GM12873 (cell line): ENCODE data around the gene HYLS1.

Experiments
- TF ChIP-seq, protein P1 (sequence below): IDR thresholded peaks from 2 replicates; pipeline ENCODE4 v1.5.1; 2012; ENCODE audit warnings: low read depth, mild to moderate bottlenecking, moderate library complexity, low read length, control low read depth; ENCODE audit not compliant: insufficient read depth; ENCODE audit errors: missing control alignments

Gene HYLS1

DNA sequence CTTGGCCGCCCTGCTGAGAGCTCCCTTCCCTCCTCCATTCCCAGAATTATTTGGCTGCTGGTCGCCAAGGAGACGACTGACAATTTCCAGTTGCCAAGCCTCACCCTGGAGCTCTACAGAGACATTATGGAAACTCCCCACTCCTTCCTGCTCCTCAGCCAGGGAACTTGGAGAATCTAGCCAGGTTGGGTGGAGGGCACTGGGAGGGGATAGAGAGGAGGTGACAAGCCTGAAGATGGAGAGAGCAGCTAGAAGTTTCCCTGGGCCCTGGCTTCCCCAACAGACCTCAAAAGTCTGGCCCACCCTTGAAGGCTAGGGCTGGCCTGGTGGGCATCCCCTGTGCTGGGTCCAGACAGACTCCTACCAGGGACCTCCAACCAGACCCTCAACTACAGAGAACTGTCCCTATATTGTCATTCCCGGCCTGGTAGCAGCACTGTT, 51.6 kb downstream of the HYLS1 start:
- TF ChIP-seq, protein P1, sequence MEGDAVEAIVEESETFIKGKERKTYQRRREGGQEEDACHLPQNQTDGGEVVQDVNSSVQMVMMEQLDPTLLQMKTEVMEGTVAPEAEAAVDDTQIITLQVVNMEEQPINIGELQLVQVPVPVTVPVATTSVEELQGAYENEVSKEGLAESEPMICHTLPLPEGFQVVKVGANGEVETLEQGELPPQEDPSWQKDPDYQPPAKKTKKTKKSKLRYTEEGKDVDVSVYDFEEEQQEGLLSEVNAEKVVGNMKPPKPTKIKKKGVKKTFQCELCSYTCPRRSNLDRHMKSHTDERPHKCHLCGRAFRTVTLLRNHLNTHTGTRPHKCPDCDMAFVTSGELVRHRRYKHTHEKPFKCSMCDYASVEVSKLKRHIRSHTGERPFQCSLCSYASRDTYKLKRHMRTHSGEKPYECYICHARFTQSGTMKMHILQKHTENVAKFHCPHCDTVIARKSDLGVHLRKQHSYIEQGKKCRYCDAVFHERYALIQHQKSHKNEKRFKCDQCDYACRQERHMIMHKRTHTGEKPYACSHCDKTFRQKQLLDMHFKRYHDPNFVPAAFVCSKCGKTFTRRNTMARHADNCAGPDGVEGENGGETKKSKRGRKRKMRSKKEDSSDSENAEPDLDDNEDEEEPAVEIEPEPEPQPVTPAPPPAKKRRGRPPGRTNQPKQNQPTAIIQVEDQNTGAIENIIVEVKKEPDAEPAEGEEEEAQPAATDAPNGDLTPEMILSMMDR = no peak

DNA sequence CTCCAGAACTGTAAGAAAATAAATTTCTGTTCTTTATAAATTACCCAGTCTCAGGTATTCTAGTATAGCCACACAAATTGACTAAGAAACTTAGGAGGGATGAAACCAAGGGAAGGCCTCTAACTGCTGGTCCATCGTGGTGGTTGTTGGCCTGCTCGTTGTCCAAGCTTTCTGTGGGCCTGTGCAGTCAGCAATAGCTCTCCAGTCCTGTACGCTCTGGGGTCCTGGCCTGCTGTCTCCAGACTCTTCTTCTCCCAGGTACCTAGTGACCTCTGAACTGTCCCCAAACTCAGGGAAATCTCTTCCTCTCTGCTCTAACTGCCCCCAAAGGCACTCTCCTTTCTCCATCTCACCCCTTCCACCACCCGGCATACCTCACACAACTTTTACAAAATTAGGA, 52.7 kb downstream of the HYLS1 start:
- TF ChIP-seq, protein P1 = no peak

DNA sequence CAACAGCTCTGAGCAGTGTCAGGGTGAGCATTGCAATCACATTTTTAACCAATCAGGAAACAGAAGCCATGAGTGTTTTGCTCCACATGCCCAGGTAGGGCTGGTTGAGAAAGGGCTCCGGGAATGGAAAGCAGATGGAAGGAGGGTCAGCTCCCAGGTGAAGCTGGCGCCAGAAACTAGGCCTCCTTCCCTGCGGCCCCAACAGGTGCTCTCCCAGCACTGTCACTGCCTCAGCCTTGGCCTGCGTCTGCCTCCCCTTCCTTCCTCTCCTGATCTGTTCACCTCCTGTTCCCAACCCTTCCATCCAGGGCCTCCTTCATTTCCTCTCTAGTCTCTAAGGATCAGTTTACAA, 53.8 kb downstream of the HYLS1 start:
- TF ChIP-seq, protein P1 = no peak

DNA sequence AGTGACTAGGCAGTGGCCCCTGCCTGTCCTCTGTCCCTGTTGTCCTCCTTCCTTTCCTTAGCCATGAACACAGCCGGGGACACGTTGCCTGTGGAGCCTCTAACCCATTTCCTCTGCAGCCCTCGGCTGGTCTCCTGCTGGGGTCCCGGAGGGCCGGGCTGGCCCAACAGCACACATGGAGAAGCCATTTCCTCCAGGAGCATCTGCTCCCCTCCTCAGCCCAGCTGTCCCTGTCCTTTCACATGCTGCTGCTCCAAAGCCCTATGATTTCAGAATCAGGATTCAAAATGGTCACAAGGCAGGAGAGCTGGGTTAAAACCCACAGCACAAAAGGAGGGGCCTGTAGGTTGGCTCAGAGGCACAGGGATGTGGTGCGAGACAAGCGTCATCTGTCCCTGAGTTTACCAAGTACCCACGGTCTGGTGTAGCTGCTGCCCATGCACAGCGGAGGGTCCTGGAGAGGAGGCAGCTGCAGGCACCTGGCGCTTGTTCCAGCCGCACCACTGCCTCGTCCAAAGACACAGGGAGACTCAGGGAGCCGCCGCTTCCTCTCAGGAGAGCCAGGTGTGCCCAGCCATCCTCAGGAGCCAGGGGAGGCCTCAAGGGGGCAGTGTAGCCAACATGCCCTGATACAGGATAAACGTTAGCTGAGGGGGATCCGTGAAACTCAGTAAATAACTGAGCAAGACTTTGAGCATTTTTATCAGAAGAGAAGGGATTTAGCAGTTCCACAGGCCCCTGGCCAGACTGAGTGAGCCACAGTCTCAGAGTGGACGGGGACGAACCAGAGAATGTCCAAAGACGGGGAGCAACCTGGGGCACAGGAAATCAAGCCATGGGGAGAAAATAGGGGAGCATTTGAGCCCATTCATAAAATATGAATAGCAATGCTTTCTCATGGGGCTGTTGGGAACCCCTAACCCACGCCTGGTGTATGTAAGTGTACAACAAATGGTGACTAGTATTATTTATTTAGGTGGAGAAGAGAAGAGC, 54.4 kb downstream of the HYLS1 start:
- TF ChIP-seq, protein P1 = peak; percentile 85

DNA sequence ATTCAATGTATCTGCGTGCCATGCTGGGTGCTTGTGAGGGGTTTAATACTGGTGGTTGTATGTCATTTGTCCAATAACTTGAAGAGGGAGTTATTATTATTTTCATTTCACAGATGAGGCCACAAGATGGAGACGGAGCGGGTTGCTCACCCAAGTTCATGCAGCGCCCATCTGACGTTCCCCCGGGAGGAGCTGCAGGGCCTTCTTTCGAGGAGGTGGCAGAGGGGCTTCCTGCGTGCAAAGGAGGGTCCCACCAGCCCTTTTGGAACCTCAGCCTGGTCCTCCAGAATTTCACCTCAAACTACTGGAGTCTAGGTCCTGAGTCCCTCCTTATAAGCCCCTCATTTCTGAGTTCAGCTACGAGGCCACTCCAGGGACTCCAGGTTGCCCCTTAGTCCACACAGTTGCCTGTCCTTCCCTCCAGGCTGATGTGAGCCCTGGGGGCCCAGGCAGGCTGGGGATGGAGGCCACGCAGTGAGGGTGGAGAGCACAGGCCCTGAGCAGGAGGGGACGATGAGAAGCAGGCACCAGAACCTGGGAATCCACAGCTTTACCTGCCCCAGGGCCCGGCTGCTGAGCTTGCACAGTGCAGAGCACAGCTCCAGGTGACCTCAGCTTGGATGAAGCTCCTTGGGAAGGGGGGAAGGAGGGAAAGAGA, 55.4 kb downstream of the HYLS1 start:
- TF ChIP-seq, protein P1 = no peak

DNA sequence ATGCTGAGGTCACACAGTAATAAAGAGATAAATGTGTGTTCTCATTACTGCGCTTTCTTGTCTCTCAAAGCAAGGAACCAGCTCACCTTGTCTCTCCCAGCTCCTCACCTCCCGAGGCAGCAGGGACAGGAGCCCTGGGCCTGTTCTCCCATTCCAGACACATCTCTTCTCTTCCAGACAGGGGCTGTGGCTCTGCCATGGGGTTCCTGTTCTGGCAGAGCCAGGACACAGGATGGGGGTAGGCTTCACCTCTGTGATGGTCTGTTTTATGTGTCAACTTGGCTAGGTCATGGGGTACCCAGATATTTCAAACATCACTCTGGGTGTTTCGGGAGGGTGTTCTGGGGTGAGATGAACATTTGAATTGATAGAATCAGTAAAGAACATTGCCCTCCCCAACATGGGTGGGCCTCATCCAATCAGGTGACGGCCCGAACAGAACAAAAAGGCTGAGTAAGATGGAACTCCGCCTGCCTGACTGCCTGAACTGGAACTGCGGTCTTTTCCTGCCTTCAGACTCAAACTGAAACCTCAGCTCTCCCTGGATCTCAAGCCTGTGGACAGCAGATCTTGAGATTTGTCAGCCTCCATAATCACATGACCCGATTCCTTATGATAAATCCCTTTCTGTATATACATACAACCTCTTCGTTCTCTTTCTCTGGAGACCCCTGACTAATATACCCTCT, 56.3 kb downstream of the HYLS1 start:
- TF ChIP-seq, protein P1 = no peak
